Stimulated activated CD8-positive, alpha-beta memory T cell treated with anti-CD3 and anti-CD28 coated beads, Interleukin-15, amount 100 ng/mL, for 4 hours (primary cell): ENCODE data around the gene TMC6.
"Not testable (repeated sequence)": the region's sequence is repeated elsewhere in the genome, so short reads cannot be mapped to it uniquely, and the experiment has no call there.

ENCODE experiments used
- DNase-seq, 2 donors: peaks; one replicate each; pipeline ENCODE4 v3.0.0-alpha.2; 2020; ENCODE audit warnings: low read depth in 2 of 2

Gene TMC6

GRCh38 chr17:78128551-78129350, at the start of gene TMC6:
TMC6 (minus strand) TSS chr17:78128755; CDS start chr17:78126832, 1,923 bp downstream.
- no peak for DNase-seq

GRCh38 chr17:78176548-78177025, 48.0 kb upstream of the TMC6 start:
- peak; percentile 50 to 53 for DNase-seq

GRCh38 chr17:78175643-78175981, 47.1 kb upstream of the TMC6 start:
- DNase-seq, result no peak

- no peak for DNase-seq
These were observed 46.5 kb upstream of the TMC6 start for GRCh38 chr17:78174870-78175642.

GRCh38 chr17:78174346-78174869, 45.9 kb upstream of the TMC6 start:
- DNase-seq, result no peak

- no peak for DNase-seq
These were observed 44.7 kb upstream of the TMC6 start for GRCh38 chr17:78173097-78173715.

- no peak for DNase-seq
These were observed 43.9 kb upstream of the TMC6 start for GRCh38 chr17:78172249-78173051.

- not testable (repeated sequence) for DNase-seq
These were observed 43.2 kb upstream of the TMC6 start for GRCh38 chr17:78171591-78172248.

GRCh38 chr17:78170692-78171590, 42.4 kb upstream of the TMC6 start:
- DNase-seq, result no peak

- DNase-seq, result peak; percentile 30 to 45
These were observed 40.6 kb upstream of the TMC6 start for GRCh38 chr17:78168903-78169793.

GRCh38 chr17:78168242-78168902, 39.8 kb upstream of the TMC6 start, which contains the start of gene SYNGR2:
SYNGR2 (plus strand) TSS chr17:78168581; CDS start chr17:78168617, 36 bp downstream.
- peak; percentile 66 to 71 for DNase-seq

GRCh38 chr17:78166416-78166815, 37.9 kb upstream of the TMC6 start:
- no peak for DNase-seq

- DNase-seq, result no peak
These were observed 36.4 kb upstream of the TMC6 start for GRCh38 chr17:78164748-78165607.

- DNase-seq, result no peak
These were observed 35.6 kb upstream of the TMC6 start for GRCh38 chr17:78163881-78164747.

GRCh38 chr17:78159575-78160158, 31.1 kb upstream of the TMC6 start:
- DNase-seq, result no peak
